ENCODE results near the gene MDGA2.
"Not testable (repeated sequence)": the region's sequence is repeated elsewhere in the genome, so short reads cannot be mapped to it uniquely, and the experiment has no call there.

MDGA2 gene

DNA sequence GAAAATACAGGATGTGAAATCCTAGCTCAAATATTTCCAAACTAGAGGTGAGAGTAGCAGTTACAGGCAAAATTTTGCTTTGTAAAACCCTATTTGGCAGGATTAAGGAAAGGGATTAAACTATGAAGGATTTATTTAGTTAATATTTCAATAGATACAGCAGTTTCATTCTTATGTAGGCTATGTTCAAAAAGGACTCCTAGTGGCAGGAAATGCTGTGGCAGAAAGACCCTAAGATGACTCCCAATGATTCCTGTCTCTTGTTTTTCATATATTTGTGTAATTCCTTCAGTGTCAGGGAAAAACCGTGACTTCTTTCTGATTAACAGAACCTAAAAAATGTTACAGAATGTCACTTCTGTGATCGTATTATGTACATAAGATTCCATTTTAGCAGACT, 724.3 kb downstream of the MDGA2 start:
- DNase-seq (ENCODE audit: low read depth in 3 of 3), result no peak

DNA sequence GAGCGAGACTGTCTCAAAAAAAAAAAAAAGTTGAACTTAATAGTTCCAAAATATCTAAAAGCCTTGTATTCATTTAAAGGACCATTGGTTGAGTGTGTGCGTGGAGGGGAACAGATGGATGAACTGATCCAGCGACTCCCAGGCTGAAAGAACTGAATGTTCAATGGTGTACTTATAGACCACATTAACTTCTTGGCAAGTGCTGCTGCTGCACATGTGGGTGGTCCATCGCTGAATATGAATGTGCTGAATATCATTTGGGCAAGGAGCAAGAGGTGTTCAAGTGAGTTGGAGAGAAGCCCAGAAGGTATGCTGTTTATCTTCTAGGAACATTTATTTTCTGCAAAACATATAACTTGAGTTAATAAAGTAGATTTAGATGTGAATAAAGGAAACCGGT, 734.8 kb downstream of the MDGA2 start:
- DNase-seq (ENCODE audit: low read depth in 3 of 3), result no peak

- no peak for DNase-seq (ENCODE audit: low read depth in 3 of 3)
Measured at GRCh38 chr14:46920542-46920941, 754.9 kb downstream of the MDGA2 start.

DNA sequence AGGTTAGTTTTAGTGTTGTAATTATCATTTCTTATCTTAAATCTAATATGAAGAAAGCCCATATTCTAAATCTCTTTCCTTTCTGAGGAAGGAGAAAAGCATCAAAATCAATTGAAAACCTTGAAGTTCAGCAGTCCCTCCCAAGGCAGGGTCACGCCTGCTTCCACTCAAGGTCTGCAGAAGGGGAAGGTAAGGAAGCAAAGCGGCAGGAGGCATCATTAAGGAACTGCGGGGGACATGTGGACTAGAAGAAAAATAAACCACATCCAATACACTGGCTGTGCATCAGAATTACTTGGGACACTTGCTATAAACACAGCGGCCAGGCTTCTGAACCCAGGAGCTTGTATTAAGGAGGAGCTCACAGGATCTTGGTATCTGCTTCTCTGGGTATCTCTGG, 759.9 kb downstream of the MDGA2 start:
- not testable (repeated sequence) for DNase-seq (ENCODE audit: low read depth in 3 of 3)

DNA sequence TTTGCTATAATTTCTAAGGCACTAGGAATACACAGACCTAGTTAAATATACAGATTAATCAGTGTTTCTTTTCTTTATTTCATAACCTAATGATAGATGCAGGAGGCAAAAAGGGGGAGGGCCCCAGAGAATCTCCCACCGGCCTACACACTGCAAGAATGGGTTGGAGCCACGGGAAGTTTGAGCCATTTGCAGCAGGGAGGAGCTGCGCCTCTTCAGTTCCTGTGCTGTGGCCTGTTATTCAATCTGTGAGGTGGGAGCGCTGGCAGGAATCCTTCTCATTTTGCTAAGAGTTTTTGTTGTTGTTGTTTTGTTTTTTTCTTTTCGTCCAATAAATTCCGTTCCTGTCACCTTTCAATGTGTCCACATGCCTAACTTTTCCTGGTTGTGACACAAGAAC, 772.6 kb downstream of the MDGA2 start:
- DNase-seq (ENCODE audit: low read depth in 3 of 3), result no peak

DNA sequence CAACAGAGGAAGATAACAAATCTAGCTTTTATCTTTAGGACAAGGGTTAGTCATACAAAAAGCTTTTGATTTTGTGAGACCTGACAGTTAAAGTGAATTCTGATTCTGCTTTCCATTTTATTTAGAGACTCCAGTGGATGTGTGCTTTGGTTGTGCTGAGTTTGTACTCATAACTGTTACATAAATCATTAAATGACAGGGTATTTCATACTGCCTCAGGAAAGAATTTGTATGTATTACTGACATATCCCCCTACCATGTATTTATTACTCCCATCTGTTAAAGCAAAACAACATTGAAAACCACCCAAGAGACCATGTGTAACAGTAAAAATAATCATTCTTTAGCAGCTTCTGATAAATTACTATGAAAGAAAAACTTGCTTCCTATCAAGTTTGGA, 780.9 kb downstream of the MDGA2 start:
- no peak for DNase-seq (ENCODE audit: low read depth in 3 of 3)

GRCh38 chr14:46887144-46887543, 788.3 kb downstream of the MDGA2 start:
- DNase-seq (ENCODE audit: low read depth in 3 of 3), result no peak

DNA sequence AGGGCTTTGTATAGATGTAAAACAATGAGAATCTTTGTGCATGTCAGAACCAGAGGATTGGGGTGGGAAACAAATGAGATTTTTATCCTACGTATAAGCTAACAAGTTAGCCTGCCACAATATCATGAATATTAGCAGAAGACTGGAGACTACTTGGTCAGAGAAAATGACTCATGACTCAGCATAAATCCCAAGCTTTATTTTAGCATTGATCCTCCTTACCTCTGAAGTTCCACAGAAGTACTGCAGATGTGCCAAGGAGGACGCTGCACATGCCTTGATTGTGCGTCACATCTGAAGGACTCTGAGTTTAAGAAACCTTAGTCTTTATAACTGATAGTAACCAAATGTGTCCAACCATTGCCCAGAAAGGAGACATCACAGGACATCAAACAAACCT, 789.8 kb downstream of the MDGA2 start:
- no peak for DNase-seq (ENCODE audit: low read depth in 3 of 3)

- no peak for DNase-seq (ENCODE audit: low read depth in 3 of 3)
Measured at GRCh38 chr14:46861753-46862152, 813.7 kb downstream of the MDGA2 start.

GRCh38 chr14:46840944-46841720, 834.3 kb downstream of the MDGA2 start:
- DNase-seq (ENCODE audit: low read depth in 3 of 3), result no peak

DNA sequence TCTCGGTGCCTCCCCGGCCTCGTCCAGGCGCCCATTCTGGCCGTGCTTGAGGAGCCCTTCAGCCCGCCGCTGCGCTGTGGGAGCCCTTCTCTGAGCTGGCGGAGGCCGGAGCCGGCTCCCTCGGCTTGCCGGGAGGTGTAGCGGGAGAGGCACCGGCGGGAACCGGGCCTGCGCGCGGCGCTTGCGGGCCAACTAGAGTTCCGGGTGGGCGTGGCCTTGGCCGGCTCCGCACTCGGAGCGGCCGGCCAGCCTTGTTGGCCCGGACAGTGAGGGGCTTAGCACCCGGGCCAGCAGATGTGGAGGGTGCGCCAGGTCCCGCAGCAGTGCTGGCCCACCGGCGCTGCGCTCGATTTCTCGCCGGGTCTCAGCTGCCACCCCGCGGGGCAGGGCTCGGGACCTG, 855.1 kb downstream of the MDGA2 start:
- no peak for DNase-seq (ENCODE audit: low read depth in 3 of 3)

- DNase-seq (ENCODE audit: low read depth in 3 of 3), result no peak
Measured at GRCh38 chr14:46819117-46819516, 856.3 kb downstream of the MDGA2 start.

- no peak for DNase-seq (ENCODE audit: low read depth in 3 of 3)
Measured at GRCh38 chr14:46818147-46818546, 857.3 kb downstream of the MDGA2 start.

- no peak for DNase-seq (ENCODE audit: low read depth in 3 of 3)
Measured at GRCh38 chr14:46793144-46793543, 882.3 kb downstream of the MDGA2 start.
